ENCODE results near the gene GPC6. TPM values are rescaled to one million over a fixed set of nuclear protein-coding genes. Genes with fewer than 3 reads are reported as not detected.

Gene GPC6
- polyA plus RNA-seq, 2 donors = 0.16 to 0.22 TPM

GRCh38 chr13:93776936-93777335, 550.3 kb downstream of the GPC6 start:
- Histone ChIP-seq H3K27ac (ENCODE audit: low read depth in 2 of 2, low read length in 1 of 2) (no peak overlapping the region), H3K36me3 (ENCODE audit: control insufficient read depth in 2 of 2, insufficient read depth in 2 of 2, low read length in 1 of 2) (no peaks in the 10 kb centered on the region), H3K9me3 (ENCODE audit: control insufficient read depth in 2 of 2, insufficient read depth in 1 of 2, low read depth in 1 of 2, low read length in 1 of 2) (no peaks in the 10 kb centered on the region), H3K27me3 (ENCODE audit: control insufficient read depth in 1 of 2, insufficient read depth in 2 of 2, low read length in 2 of 2) (no peaks in the 10 kb centered on the region), H3K4me3 (ENCODE audit: low read depth in 1 of 2, low read length in 2 of 2) (no peak overlapping the region), H3K4me1 (ENCODE audit: control insufficient read depth in 2 of 2, insufficient read depth in 2 of 2, low read length in 1 of 2) (no peaks in the 10 kb centered on the region)
- 86% methylated on average over 5 of the region's 5 CpGs for whole genome bisulfite sequencing, 2 donors

- H3K4me3 ChIP-seq (ENCODE audit: low read depth in 1 of 2, low read length in 2 of 2) = no peak overlapping the region
- H3K4me1 ChIP-seq (ENCODE audit: control insufficient read depth in 2 of 2, insufficient read depth in 2 of 2, low read length in 1 of 2) = no peaks in the 10 kb centered on the region
- H3K36me3 ChIP-seq (ENCODE audit: control insufficient read depth in 2 of 2, insufficient read depth in 2 of 2, low read length in 1 of 2) = no peaks in the 10 kb centered on the region
- H3K27ac ChIP-seq (ENCODE audit: low read depth in 2 of 2, low read length in 1 of 2) = no peak overlapping the region
- H3K9me3 ChIP-seq (ENCODE audit: control insufficient read depth in 2 of 2, insufficient read depth in 1 of 2, low read depth in 1 of 2, low read length in 1 of 2) = no peaks in the 10 kb centered on the region
- WGBS, 2 donors = 79 to 81% methylated on average over 2 of the region's 2 CpGs
- H3K27me3 ChIP-seq (ENCODE audit: control insufficient read depth in 1 of 2, insufficient read depth in 2 of 2, low read length in 2 of 2) = no peaks in the 10 kb centered on the region
Observed at GRCh38 chr13:93777504-93777903, 550.9 kb downstream of the GPC6 start.

- H3K4me1 ChIP-seq (ENCODE audit: control insufficient read depth in 2 of 2, insufficient read depth in 2 of 2, low read length in 1 of 2) = no peaks in the 10 kb centered on the region
- no peak overlapping the region for H3K27ac ChIP-seq (ENCODE audit: low read depth in 2 of 2, low read length in 1 of 2)
- H3K4me3 ChIP-seq (ENCODE audit: low read depth in 1 of 2, low read length in 2 of 2) = no peak overlapping the region
- H3K36me3 ChIP-seq (ENCODE audit: control insufficient read depth in 2 of 2, insufficient read depth in 2 of 2, low read length in 1 of 2) = no peaks in the 10 kb centered on the region
- 70 to 71% methylated on average over 1 of the region's 1 CpG for WGBS, 2 donors
- no peaks in the 10 kb centered on the region for H3K27me3 ChIP-seq (ENCODE audit: control insufficient read depth in 1 of 2, insufficient read depth in 2 of 2, low read length in 2 of 2)
- H3K9me3 ChIP-seq (ENCODE audit: control insufficient read depth in 2 of 2, insufficient read depth in 1 of 2, low read depth in 1 of 2, low read length in 1 of 2) = no peaks in the 10 kb centered on the region
Observed at GRCh38 chr13:93778548-93778947, 551.9 kb downstream of the GPC6 start.

GRCh38 chr13:93784191-93784590, 557.6 kb downstream of the GPC6 start:
- 78 to 88% methylated on average over 1 of the region's 1 CpG for WGBS, 2 donors

DNA sequence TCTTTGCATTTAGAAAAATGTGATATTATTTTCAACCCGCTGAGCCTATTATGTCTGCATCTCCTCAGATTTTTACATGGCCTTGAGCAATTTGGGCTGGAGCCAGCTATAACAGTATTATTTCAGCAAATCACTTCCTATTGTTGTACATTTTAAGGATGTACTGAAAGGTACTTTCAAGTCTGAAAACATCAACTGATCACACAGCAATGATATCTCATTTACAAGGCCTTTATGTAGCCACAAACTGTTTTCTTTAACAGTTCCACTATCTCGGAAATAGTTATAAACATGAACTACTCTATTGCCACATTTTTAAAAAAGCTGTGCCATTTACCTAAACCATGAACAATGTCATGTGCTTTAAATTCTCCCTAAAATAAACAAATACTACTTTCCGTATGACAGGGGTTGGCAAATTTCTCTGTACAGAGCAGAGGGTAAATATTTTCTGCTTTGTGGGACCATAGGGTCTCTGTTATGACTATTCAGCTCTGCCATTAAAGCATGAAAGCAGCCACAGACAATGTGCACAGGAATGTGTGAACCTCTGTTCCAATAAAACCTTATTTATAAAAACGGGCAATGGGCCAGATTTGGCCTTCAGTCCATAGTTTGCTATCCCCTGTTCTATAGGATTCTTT, 560.4 kb downstream of the GPC6 start:
- WGBS, 2 donors = 66 to 71% methylated on average over 4 of the region's 4 CpGs
- no peaks in the 10 kb centered on the region for H3K27me3 ChIP-seq (ENCODE audit: control insufficient read depth in 1 of 2, insufficient read depth in 2 of 2, low read length in 2 of 2)
- H3K9me3 ChIP-seq (ENCODE audit: control insufficient read depth in 2 of 2, insufficient read depth in 1 of 2, low read depth in 1 of 2, low read length in 1 of 2) = no peaks in the 10 kb centered on the region
- no peaks in the 10 kb centered on the region for H3K4me1 ChIP-seq (ENCODE audit: control insufficient read depth in 2 of 2, insufficient read depth in 2 of 2, low read length in 1 of 2)
- H3K36me3 ChIP-seq (ENCODE audit: control insufficient read depth in 2 of 2, insufficient read depth in 2 of 2, low read length in 1 of 2) = no peaks in the 10 kb centered on the region
- H3K4me3 ChIP-seq (ENCODE audit: low read depth in 1 of 2, low read length in 2 of 2) = no peak overlapping the region
- no peak overlapping the region for H3K27ac ChIP-seq (ENCODE audit: low read depth in 2 of 2, low read length in 1 of 2)

More at GRCh38 chr13:93784191-93784590, 557.6 kb downstream of the GPC6 start:
- no peaks in the 10 kb centered on the region for H3K4me1 ChIP-seq (ENCODE audit: control insufficient read depth in 2 of 2, insufficient read depth in 2 of 2, low read length in 1 of 2)
- no peaks in the 10 kb centered on the region for H3K27me3 ChIP-seq (ENCODE audit: control insufficient read depth in 1 of 2, insufficient read depth in 2 of 2, low read length in 2 of 2)
- no peak overlapping the region for H3K4me3 ChIP-seq (ENCODE audit: low read depth in 1 of 2, low read length in 2 of 2)
- H3K36me3 ChIP-seq (ENCODE audit: control insufficient read depth in 2 of 2, insufficient read depth in 2 of 2, low read length in 1 of 2) = no peaks in the 10 kb centered on the region
- no peaks in the 10 kb centered on the region for H3K9me3 ChIP-seq (ENCODE audit: control insufficient read depth in 2 of 2, insufficient read depth in 1 of 2, low read depth in 1 of 2, low read length in 1 of 2)
- H3K27ac ChIP-seq (ENCODE audit: low read depth in 2 of 2, low read length in 1 of 2) = no peak overlapping the region

DNA sequence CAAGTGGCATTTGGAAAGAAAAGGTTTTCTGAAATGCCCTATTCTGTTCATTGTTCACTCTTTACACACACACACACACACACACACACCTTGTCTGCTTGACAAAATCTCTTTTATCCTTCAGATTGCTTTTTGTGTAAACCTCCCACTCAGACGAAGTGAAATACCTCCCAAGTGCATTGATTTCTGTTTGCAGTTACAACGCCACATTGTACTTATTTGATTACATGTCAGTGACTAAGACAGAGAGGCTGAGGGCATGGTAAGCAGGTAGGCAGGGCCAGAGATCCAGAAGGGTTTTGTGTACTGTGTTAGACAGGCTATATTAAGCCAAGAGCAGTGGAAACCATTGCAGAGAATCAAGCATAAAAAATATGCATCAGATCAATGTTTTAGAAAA, 561.8 kb downstream of the GPC6 start:
- Histone ChIP-seq H3K27ac (ENCODE audit: low read depth in 2 of 2, low read length in 1 of 2) (no peak overlapping the region), H3K4me3 (ENCODE audit: low read depth in 1 of 2, low read length in 2 of 2) (no peak overlapping the region), H3K4me1 (ENCODE audit: control insufficient read depth in 2 of 2, insufficient read depth in 2 of 2, low read length in 1 of 2) (no peaks in the 10 kb centered on the region), H3K9me3 (ENCODE audit: control insufficient read depth in 2 of 2, insufficient read depth in 1 of 2, low read depth in 1 of 2, low read length in 1 of 2) (no peaks in the 10 kb centered on the region), H3K27me3 (ENCODE audit: control insufficient read depth in 1 of 2, insufficient read depth in 2 of 2, low read length in 2 of 2) (no peaks in the 10 kb centered on the region), H3K36me3 (ENCODE audit: control insufficient read depth in 2 of 2, insufficient read depth in 2 of 2, low read length in 1 of 2) (no peaks in the 10 kb centered on the region)
- 53 to 66% methylated on average over 2 of the region's 2 CpGs for WGBS, 2 donors

DNA sequence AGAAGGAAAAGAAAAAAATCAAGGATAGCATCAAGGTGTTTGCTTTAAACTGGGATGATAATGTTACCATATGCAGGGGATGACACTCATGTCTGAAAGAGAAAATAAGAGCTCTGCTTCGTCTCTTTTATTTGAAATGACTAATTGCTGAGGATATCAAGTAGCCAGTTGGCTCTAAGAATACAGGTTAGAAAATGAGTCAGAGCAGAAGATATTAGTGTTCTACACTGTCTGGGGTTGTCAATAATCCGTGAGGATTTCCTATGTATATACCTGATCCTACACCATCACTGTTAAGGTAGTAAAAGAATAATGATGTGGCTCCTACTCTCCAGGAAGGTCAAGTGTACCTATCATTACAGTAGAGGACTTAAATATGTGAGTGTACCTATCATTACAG, 562.5 kb downstream of the GPC6 start:
- Histone ChIP-seq H3K27ac (ENCODE audit: low read depth in 2 of 2, low read length in 1 of 2) (no peak overlapping the region), H3K4me3 (ENCODE audit: low read depth in 1 of 2, low read length in 2 of 2) (no peak overlapping the region), H3K4me1 (ENCODE audit: control insufficient read depth in 2 of 2, insufficient read depth in 2 of 2, low read length in 1 of 2) (no peaks in the 10 kb centered on the region), H3K36me3 (ENCODE audit: control insufficient read depth in 2 of 2, insufficient read depth in 2 of 2, low read length in 1 of 2) (no peaks in the 10 kb centered on the region), H3K9me3 (ENCODE audit: control insufficient read depth in 2 of 2, insufficient read depth in 1 of 2, low read depth in 1 of 2, low read length in 1 of 2) (no peaks in the 10 kb centered on the region), H3K27me3 (ENCODE audit: control insufficient read depth in 1 of 2, insufficient read depth in 2 of 2, low read length in 2 of 2) (no peaks in the 10 kb centered on the region)
- WGBS, 2 donors = 54 to 69% methylated on average over 2 of the region's 2 CpGs

- Histone ChIP-seq H3K9me3 (ENCODE audit: control insufficient read depth in 2 of 2, insufficient read depth in 1 of 2, low read depth in 1 of 2, low read length in 1 of 2) (no peaks in the 10 kb centered on the region), H3K27ac (ENCODE audit: low read depth in 2 of 2, low read length in 1 of 2) (no peak overlapping the region), H3K27me3 (ENCODE audit: control insufficient read depth in 1 of 2, insufficient read depth in 2 of 2, low read length in 2 of 2) (no peaks in the 10 kb centered on the region), H3K4me3 (ENCODE audit: low read depth in 1 of 2, low read length in 2 of 2) (no peak overlapping the region), H3K36me3 (ENCODE audit: control insufficient read depth in 2 of 2, insufficient read depth in 2 of 2, low read length in 1 of 2) (no peaks in the 10 kb centered on the region), H3K4me1 (ENCODE audit: control insufficient read depth in 2 of 2, insufficient read depth in 2 of 2, low read length in 1 of 2) (no peaks in the 10 kb centered on the region)
- 65 to 79% methylated on average over 3 of the region's 3 CpGs for WGBS, 2 donors
Observed at GRCh38 chr13:93794197-93794885, 567.7 kb downstream of the GPC6 start.

- no peak overlapping the region for H3K27ac ChIP-seq (ENCODE audit: low read depth in 2 of 2, low read length in 1 of 2)
- no peaks in the 10 kb centered on the region for H3K27me3 ChIP-seq (ENCODE audit: control insufficient read depth in 1 of 2, insufficient read depth in 2 of 2, low read length in 2 of 2)
- H3K4me1 ChIP-seq (ENCODE audit: control insufficient read depth in 2 of 2, insufficient read depth in 2 of 2, low read length in 1 of 2) = no peaks in the 10 kb centered on the region
- H3K36me3 ChIP-seq (ENCODE audit: control insufficient read depth in 2 of 2, insufficient read depth in 2 of 2, low read length in 1 of 2) = no peaks in the 10 kb centered on the region
- no peaks in the 10 kb centered on the region for H3K9me3 ChIP-seq (ENCODE audit: control insufficient read depth in 2 of 2, insufficient read depth in 1 of 2, low read depth in 1 of 2, low read length in 1 of 2)
- 60 to 65% methylated on average over 2 of the region's 2 CpGs for WGBS, 2 donors
- no peak overlapping the region for H3K4me3 ChIP-seq (ENCODE audit: low read depth in 1 of 2, low read length in 2 of 2)
Observed at GRCh38 chr13:93797463-93797862, 570.9 kb downstream of the GPC6 start.

- 81 to 83% methylated on average over 3 of the region's 3 CpGs for WGBS, 2 donors
- H3K4me1 ChIP-seq (ENCODE audit: control insufficient read depth in 2 of 2, insufficient read depth in 2 of 2, low read length in 1 of 2) = no peaks in the 10 kb centered on the region
Observed at GRCh38 chr13:93800342-93800741, 573.7 kb downstream of the GPC6 start.

More at GRCh38 chr13:93800342-93800741, 573.7 kb downstream of the GPC6 start:
- no peaks in the 10 kb centered on the region for H3K36me3 ChIP-seq (ENCODE audit: control insufficient read depth in 2 of 2, insufficient read depth in 2 of 2, low read length in 1 of 2)
- no peaks in the 10 kb centered on the region for H3K9me3 ChIP-seq (ENCODE audit: control insufficient read depth in 2 of 2, insufficient read depth in 1 of 2, low read depth in 1 of 2, low read length in 1 of 2)
- H3K27ac ChIP-seq (ENCODE audit: low read depth in 2 of 2, low read length in 1 of 2) = no peak overlapping the region
- no peaks in the 10 kb centered on the region for H3K27me3 ChIP-seq (ENCODE audit: control insufficient read depth in 1 of 2, insufficient read depth in 2 of 2, low read length in 2 of 2)
- H3K4me3 ChIP-seq (ENCODE audit: low read depth in 1 of 2, low read length in 2 of 2) = no peak overlapping the region
